HG02852 (cell line): Measurements from ENCODE around the gene LPO.

Experiments used
- ATAC-seq: cut with Tn5 transposase; IDR thresholded peaks from one replicate; pipeline ENCODE4 v1.9.1; 2021; ENCODE audit warnings: mild to moderate bottlenecking, moderate library complexity; ENCODE audit not compliant: unreplicated experiment

Gene LPO

DNA sequence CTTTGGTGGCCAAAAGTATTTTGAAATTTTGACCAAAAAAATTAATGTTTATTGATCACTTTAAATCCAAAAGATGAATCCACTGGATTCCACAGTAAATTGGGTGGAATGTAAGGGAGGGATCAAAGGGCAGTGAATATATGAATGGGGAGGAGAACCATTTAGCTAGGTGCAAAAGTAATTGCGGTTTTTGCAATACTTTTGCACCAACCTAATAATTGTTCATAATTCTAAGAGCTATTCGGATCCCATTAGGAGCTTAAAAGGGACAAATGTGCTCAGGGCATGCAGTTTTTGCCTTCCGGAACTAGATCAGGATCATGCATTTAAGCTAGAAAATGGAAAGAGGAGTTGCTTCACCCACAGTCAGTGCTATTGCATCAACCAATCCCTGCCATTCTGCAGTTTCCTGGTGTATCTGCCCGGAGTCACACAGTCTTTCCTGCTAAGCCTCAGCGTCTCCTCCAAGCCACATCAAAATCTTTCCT is at the start of gene LPO:
Gene LPO (plus strand): TSS at position 438 of the 488 bp plus-strand sequence. CDS start 4,396 bp downstream, outside the sequence.
- no peak for ATAC-seq

DNA sequence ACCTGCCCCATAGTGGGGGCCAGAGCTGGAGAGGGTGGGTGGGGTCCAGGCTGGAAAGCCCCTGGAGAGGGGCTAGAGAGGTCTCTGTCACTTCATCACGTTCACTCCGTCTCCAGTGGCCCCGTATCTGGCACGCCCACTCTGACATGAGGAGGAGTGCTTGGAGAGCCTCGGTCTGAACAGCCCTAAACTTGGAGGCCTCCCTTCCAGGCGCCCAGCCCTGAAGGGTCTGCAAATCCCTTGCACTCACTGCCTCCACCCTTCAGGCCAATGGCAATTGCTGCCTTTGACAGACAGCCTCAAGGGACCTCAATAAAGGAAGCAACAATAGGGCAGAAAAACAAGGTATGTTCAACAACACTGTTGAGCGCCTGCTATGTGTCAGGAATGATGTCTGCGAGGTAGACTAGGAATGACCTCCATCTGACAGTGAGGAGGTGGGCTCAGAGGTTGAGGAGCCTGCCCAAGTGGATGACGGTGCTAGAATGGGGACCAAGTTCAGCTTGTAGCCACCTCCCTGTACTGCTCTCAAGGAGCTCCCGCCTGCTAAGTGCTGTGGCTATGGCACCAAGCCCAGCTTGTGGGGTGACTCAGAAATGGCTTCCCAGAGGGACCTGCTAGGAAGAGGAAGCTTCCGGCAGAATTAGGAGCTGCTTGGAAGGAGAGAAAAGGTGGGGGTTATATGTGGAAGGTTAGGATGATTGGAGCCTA is 48.8 kb upstream of the LPO start:
- ATAC-seq, result no peak

DNA sequence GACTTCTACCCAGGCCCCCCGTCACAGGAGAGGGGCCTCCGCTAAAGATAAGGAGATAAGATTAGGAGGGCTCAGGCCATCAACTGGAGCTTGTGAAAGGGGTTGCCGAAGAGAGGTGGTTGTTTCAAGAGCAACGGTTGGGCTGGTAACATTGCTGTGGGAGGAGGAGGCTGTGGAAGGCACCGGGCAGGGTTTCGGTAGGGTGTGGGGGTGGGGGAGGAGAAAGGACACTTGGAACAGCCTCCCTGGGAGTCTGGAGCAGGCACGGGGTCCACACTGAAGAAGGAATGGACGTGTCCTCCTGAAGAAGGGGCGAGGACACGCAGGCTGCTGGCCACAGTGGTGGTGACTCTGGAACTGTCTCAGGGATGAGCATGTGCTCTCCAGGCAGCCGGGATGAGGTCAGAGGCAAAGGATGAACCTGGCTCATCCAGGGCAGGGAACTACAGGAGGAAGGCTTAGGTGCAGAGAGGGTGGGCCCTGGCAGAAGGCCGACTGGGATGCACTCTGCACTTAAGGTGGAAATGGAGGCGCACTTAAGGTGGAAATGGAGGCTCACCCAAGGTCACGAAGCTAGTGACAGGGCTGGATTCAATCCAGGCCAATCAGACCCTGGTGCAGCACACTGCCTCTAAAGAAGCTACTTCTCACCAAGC is 47.0 kb upstream of the LPO start:
- no peak for ATAC-seq

DNA sequence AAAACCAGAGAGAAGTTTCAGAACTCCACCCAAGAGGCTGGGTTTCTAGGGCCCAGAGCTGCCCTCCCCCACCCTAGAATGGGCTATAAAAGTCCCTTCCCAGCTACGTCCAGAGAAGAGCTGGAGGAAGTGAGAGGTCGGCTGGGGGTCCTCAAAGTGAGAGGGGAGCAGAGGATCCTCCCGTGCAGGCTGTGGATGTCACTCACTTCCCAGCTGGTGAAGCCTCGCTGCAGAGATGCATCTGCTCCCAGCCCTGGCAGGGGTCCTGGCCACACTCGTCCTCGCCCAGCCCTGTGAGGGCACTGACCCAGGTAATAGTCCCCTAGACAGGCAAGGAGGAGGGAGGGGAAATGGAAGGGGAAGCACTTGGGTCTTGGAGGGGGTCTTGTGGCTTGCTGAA is 45.8 kb upstream of the LPO start, which contains the start of gene EPX:
Gene EPX (plus strand): TSS at position 115 of the 400 bp plus-strand sequence. CDS start 121 bp downstream, at position 236.
- no peak for ATAC-seq

DNA sequence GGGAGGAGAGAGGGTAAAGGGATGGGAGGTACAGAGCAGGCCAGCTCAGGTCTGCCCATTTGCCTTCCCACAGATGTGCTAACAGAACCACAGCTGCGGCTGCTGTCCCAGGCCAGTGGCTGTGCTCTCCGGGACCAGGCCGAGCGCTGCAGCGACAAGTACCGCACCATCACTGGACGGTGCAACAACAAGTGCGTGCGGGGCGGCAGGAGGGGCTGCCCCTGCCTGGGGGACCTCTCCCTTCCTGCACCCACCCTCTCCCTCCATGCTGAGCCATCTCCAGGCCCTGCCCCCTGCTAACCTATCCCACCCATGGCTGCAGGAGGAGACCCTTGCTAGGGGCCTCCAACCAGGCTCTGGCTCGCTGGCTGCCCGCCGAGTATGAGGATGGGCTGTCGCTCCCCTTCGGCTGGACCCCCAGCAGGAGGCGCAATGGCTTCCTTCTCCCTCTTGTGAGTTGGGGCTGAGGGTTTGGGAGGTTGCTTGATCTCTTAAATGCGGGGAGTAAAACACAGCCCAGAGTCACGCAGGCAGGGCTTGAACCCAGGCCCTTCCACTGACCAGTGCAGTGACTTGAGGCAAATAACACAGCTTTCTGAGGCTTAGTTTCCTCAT is 44.6 kb upstream of the LPO start:
- ATAC-seq, result no peak

- ATAC-seq, result no peak
Observed at GRCh38 chr17:58195518-58196123, 42.8 kb upstream of the LPO start.

- no peak for ATAC-seq
Observed at GRCh38 chr17:58196610-58197009, 41.8 kb upstream of the LPO start.

DNA sequence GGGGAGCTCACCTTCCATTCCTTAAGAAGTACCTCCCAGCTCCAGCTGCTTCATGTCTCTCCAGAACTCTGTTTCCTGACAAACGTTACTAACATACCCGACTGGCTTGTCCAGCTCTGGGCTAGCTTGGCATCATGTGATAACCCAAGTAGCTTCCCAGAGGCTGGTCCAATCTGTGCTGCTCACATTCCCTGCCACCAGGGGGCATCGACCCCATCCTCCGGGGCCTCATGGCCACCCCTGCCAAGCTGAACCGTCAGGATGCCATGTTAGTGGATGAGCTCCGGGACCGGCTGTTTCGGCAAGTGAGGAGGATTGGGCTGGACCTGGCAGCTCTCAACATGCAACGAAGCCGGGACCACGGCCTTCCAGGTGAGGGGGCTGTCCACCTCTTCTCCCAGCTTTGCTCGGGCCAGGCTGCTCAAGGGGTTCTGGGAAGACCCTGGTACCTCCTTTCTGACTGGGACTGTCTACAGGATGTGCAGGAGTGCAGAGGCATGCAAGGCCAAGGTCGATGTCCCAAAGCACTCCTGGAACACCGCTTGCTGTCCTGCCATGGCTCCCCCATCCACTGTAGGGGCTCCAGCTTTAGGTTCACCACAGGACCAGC is 38.3 kb upstream of the LPO start:
- no peak for ATAC-seq

- no peak for ATAC-seq
Observed at GRCh38 chr17:58202859-58203258, 35.5 kb upstream of the LPO start.

GRCh38 chr17:58204796-58205195 is 33.6 kb upstream of the LPO start:
- ATAC-seq, result no peak

DNA sequence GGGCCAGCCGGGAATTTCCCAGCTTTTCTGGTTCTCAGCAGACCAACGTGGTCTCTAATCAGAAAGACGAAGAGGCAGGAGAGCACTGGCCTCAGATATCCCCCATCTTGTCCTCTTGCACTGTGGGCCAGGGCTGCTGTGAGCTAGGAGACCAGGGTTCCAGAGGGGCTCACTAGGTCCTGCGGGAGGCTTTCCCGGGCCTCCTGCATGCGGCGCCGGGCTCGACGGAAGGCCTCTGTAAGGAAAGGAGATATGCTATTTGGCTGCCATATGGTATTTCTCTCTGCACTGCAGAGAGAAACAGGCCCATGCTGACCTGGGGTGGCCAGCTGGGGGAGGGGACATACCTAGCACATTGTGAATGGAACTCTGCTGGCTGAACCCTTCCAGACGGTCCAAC is 32.4 kb upstream of the LPO start:
- no peak for ATAC-seq

- ATAC-seq, result no peak
Observed at GRCh38 chr17:58207451-58207850, 30.9 kb upstream of the LPO start.

DNA sequence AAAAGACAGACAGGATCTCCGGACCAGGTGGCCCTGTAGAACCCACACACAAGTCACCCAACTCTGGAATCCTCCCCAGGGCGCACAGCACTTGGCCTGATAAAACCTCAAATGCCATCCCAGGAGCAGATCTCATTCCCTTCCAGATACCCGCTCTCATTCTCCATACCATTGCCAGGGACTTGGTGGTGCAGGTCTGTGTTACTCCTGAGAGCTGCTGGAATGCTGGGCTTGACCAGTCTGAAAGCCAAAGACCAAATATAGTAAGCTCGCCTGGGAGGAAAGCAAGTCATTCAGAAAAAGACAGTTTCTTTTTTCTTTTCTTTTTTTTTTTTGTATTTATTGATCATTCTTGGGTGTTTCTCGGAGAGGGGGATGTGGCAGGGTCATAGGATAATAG is 30.0 kb upstream of the LPO start:
- ATAC-seq, result no peak

GRCh38 chr17:58210922-58211321 is 27.5 kb upstream of the LPO start:
- ATAC-seq, result no peak

DNA sequence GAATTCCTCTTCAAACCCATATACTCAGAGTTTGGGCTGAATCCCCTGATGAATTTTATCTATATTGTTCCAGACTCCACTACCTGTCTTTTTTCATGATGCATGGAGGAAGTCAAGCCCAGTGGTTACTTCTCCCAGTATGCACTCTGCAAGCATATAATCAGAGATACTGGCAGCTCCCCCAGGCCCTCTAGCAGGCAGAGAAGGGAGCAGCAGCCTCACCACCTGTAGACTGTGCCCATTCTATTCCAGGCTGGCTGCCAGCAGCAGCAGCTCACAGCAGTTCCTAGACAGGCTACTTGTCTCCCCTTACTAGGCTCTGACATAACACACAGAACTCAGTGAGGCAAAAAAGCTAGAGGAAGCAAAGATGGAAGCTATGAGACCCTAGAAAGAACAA is 22.7 kb upstream of the LPO start:
- no peak for ATAC-seq

DNA sequence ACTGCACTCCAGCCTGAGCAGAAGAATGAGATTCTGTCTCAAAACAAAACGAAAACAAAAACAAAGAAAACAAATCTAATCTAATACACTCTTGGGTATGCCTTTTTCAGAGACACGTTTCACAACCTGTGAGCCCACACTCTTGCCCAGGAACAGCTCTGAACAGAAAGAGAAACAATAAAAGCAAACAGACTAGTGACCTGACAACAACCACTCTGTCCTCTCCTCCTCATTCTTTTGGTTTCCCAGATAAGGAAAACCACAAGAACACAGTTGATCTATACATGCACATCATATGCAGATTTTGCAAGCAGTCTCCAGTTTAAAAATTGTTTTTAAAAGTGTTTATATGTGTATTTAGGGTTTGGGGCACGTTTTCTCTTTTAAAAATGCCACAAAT is 20.6 kb upstream of the LPO start:
- ATAC-seq, result no peak

DNA sequence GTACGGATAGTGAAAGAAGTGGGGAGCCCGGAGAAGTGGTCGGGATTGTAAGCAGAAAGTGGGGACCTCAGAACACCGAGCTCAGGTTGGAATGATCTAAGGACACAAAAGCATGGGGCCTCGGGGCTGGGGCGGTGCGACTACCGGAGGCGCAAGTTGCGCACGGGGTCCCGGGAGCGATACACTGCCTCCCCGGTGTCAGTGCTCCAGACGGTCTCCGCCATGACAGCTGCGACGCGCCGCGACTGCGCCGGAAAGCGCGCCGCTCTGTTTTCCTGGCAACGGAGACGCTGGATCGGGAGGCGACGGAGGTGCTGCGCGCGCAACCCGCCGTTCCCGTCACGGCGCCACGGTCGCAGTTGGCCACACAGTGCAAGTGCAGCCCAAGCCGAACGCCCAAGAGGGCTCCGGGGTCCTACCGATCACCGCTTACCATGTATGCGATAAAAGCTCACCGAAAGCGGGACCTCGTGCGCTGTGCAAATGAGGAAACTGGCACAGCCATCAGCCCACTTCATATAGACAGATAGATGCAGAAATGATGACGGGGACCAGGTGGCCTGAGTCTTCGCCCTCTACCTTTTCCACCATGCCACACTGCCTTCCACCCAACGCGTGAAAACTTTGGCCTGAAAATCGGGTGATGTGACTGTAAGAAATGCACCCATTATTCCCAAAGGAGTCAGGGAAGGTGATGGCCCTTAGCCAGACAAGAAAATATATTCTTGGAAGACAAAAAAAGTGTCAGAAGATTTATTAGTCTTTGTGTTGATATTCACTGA is 19.2 kb upstream of the LPO start, which contains the start of gene MKS1:
Gene MKS1 (minus strand): TSS at position 249 of the 782 bp plus-strand sequence. CDS start 25 bp downstream, at position 224.
- peak; percentile 96 for ATAC-seq

DNA sequence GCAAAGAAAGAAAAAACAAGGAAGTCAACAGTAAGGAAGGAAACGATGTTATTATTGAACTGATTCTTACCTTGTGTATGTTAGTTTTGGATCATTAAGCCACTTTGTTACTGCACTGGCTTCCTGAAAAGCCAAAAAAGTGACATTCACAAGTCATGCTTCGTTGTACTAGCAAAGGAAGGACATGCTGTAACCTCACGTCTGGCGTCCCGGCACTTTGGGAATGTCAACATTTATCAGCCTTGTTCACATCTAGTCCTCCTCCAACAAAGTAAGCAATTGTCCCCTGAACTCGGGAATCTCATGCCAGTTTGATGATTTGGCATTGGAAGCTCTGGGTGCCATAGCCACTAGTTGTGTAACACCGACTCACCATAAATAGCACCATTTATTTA is 18.6 kb upstream of the LPO start:
- no peak for ATAC-seq

DNA sequence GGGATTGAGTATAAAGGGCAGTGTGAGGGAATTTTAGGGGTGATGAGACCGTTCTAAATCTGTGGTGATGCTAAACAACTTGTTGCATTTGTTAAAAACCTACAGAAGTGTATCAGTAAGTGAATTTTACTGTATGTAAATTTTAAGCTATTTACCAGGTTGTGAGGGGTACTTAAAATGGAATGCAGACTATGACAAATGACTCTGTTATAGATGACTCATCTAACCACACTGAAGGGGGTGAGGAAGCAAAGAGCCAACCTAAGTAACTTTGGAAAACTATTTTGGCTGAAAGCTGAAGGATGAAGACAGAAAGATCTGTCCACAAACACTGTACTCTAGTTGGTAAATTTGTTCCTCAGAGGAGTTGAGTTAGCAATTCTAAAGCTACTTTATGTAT is 14.1 kb upstream of the LPO start:
- no peak for ATAC-seq

DNA sequence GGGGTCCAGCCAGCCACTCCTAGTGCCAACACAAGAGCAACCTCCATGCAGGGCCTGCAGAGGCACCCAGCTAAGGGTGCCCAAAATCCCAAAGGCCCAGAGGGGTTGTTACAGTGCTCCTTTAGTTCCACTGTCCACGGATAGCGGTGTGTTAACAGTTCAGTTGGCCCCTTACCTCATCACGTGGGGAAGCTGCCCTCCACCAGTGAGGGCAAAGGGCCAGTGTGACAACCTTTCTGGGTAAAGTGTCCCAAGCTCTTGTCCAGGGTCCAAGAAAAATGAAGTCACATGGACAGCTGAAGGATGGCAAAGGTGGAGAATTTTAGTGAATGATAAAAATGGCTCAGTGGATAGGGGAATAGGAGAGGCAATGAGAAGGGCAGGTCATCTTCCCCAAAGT is 10.7 kb upstream of the LPO start:
- no peak for ATAC-seq
